Stimulated activated CD4-positive, alpha-beta T cell treated with anti-CD3 and anti-CD28 coated beads, Interleukin-4, amount 100 ng/mL, for 48 hours (primary cell): ENCODE measurements around the gene COLEC12.
"Not testable (repeated sequence)": the region's sequence is repeated elsewhere in the genome, so short reads cannot be mapped to it uniquely, and the experiment has no call there.

ENCODE experiments used
- DNase-seq, 2 donors: peaks; one replicate each; pipeline ENCODE4 v3.0.0-alpha.2; 2020; ENCODE audit warnings: low read depth in 2 of 2

Gene COLEC12

DNA sequence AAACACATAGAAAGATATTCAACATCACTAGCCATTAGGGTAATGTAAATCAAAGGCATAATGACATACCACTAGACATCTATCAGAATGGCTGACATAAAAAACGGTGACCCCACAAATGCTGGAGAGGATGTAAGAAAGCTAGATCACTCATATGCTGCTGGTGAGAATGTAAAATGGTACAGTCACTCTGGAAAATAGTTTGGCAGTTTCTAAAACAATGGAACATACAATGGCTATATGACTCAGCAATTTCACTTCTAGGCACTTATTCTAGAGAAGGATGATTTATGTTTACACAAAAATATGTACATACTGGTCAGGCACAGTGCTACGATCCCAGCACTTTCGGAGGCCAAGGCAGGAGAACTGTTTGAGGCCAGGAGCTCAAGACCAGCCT lies 87.3 kb downstream of the COLEC12 start:
- no peak for DNase-seq

DNA sequence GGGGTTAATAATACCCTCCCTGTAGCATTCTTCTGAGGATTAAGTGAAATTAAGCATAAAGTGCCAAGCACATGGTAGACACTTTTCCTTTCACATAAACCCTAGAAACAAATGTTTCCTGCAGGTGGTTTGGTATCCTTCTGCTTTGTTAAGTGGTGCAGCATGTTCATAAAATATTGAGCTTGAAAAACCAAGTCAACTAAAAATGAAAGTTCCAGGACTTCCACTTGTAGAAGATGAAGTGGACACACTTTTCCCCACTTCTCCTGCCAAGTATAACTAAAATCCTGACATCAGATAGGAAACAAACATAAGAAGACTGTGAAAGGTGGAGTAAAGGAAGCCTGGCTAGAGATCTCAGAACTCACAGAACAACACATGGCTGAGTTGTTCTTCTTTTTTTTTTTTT lies 90.5 kb downstream of the COLEC12 start:
- no peak for DNase-seq

DNA sequence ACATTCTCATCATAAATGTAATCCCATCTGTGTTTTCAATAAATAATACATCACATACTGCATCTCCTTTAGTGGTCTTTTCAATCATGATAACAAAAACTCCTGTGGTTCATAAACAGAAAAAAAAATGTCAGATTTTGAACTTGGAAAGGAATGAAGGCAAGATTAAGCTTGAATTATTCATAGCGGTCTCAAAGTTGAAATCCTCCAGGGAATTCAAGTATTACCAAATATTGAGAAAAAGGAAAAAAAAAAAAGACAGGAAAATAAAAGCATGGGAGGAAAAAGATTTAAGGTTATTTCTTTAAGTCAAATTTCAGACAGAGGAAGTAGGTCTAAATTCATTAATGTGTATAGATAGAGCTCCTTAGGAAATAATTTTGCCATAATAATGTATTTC lies 92.1 kb downstream of the COLEC12 start:
- DNase-seq, result no peak

DNA sequence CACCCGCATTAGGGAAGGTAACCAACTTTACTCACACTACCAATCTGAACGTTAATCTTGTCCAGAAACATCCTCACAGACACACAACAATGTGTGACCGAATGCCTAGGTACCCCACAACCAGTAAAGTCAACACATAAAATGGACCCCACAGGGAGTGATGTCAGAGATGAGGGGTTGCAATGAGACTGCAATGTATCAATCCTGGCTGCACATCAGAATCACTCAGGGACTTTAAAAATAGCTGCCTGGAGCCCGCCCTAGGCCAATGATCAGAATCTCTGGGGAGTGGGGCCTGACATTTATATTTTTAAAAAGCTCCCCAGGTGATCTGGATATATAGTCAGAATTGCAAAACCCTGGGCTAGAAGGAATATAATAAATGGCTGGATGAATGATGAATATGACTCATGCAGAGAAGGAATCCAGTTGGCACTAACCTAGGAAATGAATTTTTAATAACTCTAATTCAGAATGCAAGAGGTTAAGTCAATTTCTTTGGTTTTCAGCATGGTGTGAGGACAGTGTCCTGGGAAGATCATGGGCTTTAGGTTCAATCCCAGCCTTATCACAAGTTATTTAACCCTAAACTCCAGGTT lies 92.8 kb downstream of the COLEC12 start:
- DNase-seq, result no peak

DNA sequence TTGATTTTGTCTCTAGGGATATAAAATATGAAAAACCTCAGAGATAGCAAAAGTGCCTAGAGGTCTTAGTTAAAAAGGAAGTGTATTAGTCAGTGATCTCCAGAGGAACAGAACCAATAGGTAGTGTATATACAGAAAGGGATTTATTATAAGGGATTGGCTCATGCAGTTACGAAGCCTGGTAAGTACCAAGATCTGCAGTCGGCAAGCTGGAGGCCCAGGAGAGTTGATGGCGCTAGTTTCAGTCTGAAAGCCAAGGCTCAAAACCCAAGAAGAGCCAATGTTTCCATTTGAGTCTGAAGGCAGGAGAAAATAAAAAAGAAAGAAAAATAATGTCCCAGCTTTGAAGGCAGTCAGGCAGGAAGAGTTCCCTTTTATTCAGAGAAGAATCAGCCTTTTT lies 93.3 kb downstream of the COLEC12 start:
- DNase-seq, result no peak

DNA sequence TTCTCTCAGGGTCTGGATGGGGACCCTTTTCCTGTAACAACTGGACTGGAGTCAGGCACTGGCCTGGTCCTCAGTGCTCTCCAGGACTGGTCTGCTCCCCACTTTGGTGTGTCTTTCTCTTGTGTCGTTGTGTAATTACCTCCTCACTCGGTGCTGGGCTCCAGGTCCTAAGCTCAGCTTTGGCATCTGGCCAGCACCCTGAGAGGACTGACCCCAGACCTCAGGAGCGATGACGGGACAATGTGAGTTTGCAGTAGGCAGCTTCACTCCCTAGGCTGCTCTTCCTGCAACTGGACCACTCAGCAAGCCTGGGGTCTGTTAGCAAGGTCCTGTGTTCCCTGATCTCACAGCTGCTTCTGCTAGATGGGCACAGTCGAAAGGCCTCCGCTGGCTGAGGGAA lies 93.8 kb downstream of the COLEC12 start:
- DNase-seq, result no peak

DNA sequence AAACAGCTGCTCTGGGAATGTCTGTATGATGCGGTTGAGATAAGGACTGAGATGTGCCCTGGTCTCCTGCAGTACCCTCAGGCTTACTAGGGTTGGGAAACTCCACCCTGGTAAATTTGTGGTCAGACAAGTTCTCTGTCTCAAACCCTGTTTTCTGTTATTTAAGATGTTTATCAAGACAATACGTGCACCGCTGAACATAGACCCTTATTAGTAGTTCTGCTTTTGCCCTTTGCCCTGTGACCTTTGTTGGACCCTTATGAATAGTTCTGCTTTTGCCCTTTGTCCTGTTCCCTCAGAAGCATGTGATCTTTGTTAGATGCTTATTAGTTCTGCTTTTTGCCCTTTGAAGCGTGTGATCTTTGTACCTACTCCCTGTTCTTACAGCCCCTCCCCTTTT lies 95.5 kb downstream of the COLEC12 start:
- DNase-seq, result not testable (repeated sequence)

DNA sequence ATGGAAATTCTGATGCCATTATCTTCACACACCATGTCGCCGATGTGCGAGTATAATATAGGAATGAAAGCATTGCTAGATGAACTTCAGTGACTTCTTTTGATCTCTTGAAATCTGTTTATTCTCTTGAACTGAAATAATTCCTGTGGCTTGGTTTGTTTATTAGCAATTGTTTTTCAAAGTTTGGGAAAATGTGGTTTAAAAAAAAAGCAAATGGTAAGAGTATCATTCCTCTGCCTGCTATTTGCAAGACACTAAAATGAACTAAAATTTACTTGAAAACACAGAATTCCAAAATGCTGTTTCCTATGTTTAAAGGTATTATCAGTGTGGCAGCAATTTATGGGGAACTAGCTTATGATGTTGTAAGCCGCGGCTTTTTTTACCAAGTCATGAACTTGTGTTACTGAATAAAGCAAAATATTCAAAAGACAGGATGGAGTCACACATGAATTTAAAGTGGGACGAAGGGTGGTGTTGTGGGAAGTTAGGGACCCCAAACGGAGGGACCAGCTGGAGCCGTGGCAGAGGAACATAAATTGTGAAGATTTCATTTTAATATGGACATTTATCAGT lies 96.4 kb downstream of the COLEC12 start:
- DNase-seq, result no peak

DNA sequence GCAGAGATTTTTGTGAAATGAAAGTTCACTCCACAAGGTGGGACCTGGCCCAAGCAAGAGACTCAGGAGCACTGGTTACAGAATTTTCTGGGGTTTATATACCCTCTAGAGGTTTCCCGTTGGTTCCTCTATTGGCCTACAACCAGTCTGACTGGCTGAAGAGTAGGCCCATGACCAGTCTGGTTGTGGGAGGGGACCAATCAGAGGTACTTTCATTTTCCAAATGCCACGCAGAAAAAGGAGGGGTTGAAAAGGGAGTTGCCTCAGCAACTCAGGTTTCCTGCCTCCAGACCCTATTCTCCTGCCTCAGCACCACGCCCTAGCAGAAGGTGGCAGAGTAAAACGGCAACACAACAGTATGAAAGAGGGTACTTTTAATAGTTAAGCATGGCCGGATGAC lies 98.4 kb downstream of the COLEC12 start:
- no peak for DNase-seq

DNA sequence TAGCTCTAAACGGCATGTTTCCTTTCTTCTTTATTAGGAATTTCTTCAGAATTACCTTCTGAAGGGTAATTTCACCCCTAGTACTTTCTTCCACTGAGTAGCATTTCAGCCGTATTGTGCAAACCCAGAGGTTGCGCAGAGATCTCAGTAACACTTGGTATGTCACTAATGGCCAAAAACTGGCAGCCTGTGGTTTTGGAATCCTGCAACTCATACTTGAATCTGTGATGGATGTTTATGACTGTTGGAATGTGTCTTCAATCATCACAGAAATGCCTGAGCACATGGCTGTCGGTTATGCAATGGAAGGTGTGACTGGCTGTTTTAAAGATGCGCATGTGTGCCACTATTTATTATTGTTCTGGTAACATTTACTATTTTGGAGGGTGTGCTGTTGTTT lies 100.0 kb downstream of the COLEC12 start:
- no peak for DNase-seq

DNA sequence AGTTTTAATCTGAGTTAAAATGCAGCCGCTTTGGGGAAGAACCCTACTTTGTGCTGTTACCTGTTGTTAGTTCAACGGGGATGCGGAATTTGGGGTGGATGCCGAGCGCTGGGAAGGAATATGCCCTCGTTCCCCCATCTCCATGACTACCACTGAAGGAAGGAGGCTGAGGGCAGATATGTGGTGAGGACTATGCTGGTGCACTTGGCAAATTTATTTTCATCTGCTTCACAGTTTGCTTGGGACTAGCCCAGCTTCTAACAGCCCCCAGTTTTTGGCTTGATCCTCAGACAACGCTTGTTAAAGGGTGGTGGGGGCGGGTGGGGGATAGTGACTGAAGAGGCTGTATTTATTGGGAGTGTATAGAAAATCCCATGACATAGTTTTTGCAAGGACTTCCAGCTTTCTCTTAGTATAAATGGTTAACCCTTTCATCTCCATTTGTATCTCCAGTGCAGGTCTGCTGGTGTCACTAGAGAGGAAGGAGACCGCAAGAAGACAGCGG lies 100.8 kb downstream of the COLEC12 start:
- DNase-seq, result no peak

DNA sequence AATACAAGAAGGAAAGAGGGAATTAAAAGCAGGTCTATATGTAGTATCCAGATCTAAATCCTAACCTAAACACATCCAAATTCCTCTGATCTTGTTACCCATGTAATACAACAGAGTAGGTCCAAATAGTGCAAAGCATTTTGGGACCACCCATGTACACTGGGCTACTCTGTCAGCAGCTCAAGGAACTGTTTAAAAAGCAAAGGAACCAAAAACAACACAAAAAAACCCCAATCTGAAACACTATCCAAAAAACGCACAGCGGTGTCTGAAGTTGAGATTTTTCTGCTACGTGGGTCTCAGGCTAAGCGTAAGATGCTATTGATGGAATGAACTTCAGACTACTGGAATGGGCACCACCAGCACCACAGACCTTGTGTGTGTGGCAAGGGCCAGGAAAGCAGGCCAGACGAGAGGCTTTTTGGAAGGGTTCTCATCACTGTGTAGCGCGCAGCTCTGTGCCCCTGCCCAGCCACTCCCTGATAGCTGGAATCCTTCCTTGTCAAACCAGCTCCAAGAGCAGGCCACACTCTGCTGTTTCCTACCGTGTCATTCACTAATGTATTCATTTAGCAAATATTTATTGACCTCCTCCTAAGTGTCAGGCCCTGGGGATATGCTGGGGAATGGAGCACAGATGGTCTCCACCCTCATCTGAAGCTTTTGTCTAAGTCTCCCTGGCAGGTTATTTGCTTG lies 101.4 kb downstream of the COLEC12 start:
- no peak for DNase-seq

DNA sequence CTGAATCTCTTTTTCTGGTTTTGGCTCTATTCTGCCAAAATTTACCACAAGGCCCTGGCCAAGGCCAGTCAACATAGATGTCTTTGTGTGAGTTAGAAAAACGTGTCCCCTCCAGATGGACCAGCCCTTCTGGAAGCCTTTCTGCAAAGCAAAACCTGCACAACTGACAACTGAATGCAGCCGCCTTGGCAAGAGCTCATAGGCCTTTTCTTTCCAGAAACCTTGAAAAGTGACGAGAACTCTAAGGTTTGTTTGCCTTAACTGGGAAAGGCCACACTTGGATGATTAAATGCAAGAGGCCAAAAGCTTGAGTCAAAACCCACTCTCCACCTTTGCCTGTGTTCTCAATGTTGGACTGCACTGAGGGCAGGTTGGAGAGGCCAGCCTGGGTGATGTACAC lies 103.9 kb downstream of the COLEC12 start:
- no peak for DNase-seq

DNA sequence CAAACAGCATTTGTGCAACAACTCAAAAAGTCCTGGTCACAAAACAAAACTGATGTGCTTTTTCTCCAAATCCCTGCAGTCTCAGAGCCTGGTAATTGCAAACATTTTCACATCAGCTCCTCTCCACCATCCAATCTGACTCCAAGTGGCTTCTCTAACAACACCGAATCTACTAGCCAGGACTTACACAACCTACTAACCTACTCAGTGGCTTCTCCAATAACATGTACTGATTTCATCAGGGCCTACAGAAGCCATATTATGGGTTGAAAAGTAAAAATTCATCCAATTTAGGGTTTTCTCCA lies 104.3 kb downstream of the COLEC12 start:
- no peak for DNase-seq

DNA sequence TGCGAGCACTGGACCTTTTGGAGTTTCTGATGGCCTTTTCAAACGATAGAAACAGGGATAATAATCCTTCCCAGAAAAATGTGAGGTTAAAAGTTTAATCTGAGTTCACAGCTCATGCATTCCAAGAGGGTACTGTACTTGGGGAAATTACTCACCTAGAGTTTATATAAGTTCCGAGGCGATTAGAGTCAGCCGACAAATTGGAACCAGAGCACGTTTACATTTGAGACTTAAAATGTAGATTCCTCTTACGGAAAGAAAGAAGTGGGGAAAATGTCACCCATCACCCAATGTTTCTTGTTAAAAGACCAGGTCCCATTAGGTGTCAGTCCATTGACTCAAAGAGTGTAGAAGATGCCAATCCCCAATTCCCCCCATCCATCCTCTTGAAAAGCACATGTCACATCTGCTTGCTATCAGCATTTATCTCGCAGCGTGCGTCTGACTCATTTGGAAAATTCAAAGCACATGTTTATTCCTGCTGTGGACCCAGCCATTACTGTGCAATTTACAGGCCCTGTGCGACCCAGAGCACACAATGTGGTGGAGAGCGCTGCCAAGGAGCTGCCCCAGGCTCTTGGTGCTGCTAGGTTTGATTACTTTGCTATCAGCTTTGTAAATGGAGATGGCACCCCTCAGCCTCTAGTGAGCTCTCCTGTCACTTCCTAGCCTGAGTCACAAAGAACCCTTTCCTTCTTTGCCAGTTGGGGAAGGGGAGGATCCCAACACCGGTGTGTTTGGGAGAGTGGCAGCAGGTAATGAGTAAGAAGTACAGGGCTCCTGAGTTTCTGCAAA lies 104.8 kb downstream of the COLEC12 start:
- DNase-seq, result no peak

DNA sequence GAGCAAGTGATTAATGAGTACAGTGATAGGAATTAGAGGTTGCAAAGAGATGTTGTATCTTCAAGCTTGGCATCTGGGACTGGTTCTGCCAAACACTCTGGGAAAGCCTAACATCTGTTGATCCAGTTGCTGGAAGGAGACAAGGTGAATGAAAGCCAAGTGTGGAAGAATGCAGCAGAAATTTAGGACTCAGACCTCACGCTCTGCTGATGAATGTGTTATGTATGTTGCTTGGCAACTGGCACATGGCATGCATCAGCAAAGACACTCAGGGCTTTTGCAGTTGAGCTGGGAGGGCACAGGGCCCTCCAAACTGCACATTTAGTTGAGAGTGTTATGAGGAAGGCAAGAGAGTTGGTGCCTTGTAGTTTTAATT lies 105.5 kb downstream of the COLEC12 start:
- DNase-seq, result no peak

DNA sequence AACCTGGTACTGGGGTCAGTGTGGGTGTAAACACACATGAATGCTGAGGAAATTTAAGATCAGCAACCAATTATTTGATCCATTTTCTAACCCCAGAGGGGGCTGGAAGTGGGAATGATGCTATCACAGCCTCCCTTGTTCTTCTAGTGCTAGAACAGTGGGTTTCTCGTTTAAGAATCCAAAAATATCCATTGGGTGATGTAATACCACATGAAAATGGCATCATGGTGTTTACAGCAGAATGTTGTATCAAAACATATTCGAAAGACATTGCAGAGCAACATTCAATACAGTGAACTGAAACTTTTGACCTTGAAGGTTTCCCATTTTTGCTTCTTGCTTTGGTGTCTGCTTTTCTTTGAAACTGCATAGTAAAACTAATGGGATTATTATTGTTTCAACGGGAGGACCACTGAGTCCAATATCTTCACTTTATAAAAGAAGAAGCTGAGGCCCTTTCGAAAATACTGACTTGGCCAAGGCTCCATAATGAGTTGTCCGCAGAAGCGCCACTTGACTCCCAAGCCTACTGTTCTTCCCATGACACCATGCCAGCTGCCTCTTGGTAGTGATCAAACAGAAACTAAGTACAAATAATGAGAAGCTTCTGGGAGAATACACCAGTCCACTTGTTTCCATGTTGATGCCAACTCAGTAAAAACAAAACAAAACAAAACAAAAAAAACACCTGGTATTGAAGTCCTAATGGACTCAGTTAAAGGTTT lies 106.1 kb downstream of the COLEC12 start:
- no peak for DNase-seq

DNA sequence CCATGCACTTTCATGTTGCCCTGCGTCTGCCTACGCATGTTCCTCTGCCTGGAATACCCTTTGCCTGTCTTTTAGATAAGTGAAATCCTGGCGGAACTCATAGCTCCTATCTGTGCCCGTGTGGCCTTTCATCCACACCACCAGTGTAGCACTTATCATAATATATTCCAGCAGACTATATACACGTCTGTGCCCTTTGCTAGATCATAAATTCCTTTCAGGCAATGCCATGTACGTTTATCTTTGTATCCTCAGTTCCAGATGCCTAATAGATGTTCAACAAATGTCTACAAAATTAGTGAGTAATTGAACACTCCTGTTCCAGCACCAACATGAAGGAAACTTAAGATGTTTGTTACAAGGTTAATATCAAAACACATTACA lies 106.9 kb downstream of the COLEC12 start:
- no peak for DNase-seq

DNA sequence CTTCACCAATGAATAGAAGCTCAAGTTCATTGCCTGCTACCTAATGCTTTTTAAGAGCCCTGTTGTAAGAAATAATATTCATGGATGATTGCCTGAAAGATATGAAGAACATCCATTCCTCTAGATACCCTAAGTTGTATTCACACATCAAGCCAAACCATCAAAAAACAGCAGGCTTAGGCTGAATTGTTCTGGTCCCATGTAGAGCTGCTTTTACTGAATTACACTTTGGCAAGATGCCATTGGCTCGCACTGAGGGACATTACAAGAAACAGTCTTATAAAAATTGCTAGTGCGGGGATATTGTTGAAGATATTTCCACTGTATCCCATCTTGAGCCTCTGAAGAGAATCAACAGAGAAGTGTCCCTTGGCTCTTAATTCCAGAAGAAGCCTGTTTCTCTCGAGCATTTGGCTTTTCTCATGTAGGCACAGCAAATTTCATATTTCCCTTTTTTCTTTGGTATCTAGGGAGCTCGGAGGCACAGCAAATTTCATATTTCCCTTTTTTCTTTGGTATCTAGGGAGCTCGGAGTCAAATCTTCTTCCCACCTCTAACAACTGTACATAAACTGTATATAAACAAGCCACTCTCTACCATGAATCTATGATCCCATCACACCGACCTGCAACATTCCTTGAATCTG lies 107.5 kb downstream of the COLEC12 start:
- DNase-seq, result no peak

DNA sequence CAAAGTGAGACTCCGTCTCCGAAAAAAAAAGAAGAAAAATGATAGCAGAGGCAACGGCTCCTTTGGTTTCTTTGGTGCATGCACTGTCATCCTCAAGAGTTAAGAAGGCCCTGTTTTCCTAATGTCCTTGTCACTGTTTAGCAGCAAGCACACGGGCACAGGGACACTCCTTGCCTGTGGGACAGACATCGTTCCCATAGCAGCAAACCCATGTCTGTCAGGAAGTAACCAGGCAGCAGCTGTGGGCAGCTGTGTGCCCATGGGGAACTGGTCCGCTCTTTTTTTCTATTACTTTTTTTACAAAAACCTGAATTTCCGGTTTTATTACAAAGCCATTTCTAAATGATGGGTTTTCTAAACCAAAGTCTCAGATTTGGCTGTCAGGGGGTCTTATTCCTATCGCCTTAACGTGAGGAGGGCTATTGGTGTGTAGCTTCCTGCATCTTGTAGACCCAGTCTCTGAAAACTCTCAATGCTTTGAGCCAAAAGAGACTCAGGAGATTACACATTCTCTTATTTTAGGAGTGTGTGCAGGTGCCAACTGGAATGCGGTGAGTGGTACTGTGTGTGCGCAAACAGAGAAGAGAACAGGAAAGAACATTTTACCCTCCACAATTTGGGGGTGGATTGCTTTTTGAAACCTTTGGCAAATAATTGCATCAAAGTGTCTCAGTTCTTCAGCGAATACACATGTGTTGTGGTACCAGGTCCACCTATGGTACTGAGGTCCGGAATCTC lies 109.6 kb downstream of the COLEC12 start:
- DNase-seq, result no peak
